Body of pancreas (tissue), 4 donors: ENCODE measurements around the gene RGS8. TPM values are rescaled to one million over a fixed set of nuclear protein-coding genes. Genes with fewer than 3 reads are reported as not detected.

Experiments
- ATAC-seq: fragments of 150-250 bp; one replicate; pipeline ENCODE4 v1.9.1; 2016
- DNase-seq, 4 donors: peaks; one replicate each; pipeline ENCODE4 v3.0.0-alpha.2; 2019
- H3K27ac ChIP-seq, 4 donors: fragments of 200-600 bp; sonication (generic); 1 replicate in 3 of 4; 2 replicates in 1 of 4; pipeline versions ENCODE4 v1.5.1 to v1.6.1; 2016 to 2019; ENCODE audit warnings: mild to moderate bottlenecking in 1 of 4, mixed read lengths in 1 of 4, moderate library complexity in 1 of 4
- H3K27me3 ChIP-seq, 2 donors: fragments of 200-600 bp; sonication (generic); one replicate each; pipeline ENCODE4 v1.6.0; 2016; ENCODE audit warnings: mild to moderate bottlenecking in 1 of 2
- H3K36me3 ChIP-seq, 2 donors: fragments of 200-600 bp; sonication (generic); replicated peaks in 1 of 2; 2 replicates each; pipeline ENCODE4 v1.5.1; 2016; ENCODE audit warnings: low read depth in 2 of 2; ENCODE audit not compliant: insufficient read depth in 1 of 2
- H3K4me1 ChIP-seq: fragments of 200-600 bp; sonication (generic); one replicate; pipeline ENCODE4 v1.6.0; 2016
- H3K4me3 ChIP-seq, 2 donors: fragments of 200-600 bp; sonication (generic); 1 replicate in 1 of 2; 2 replicates in 1 of 2; pipeline ENCODE4 v1.5.1; 2016 to 2019
- H3K9me3 ChIP-seq, 3 donors: fragments of 200-600 bp; sonication (generic); 1 replicate in 2 of 3; 2 replicates in 1 of 3; pipeline ENCODE4 v1.5.1; 2016
- CTCF ChIP-seq, 7 experiments: fragments of 450-650 bp in 4 of 7; fragments of 200-600 bp in 3 of 7; sonication (generic) in 3 of 7; IDR thresholded peaks; one replicate each; pipeline ENCODE4 v1.5.1; 2016 to 2019; ENCODE audit warnings: antibody characterized with exemption in 7 of 7
- POLR2A ChIP-seq, 3 donors: fragments of 450-650 bp; IDR thresholded peaks; one replicate each; pipeline ENCODE4 v1.6.1; 2016; ENCODE audit warnings: antibody characterized with exemption in 3 of 3, mild to moderate bottlenecking in 2 of 3
- WGBS, 2 donors: methylation state at CpG; one replicate each; pipeline ENCODE4 v1.1.5; 2017; 5-methylcytosine and 5-hydroxymethylcytosine counted together
- intact Hi-C: fragments of 100-400 bp; cut with DNase I; formaldehyde crosslinking; loops from one replicate; pipeline ENCODE4 v1.15.1; 2023
- total RNA-seq, 2 donors: library from RNA; depleted of rRNA; stranded (reverse); fragments of >200 nt; gene quantifications; one replicate each; pipeline ENCODE4 v1.1.0, GENCODE V29; 2016

The RGS8 gene
- total RNA-seq, 2 donors from 2014 or later, result not detected

- H3K4me3 ChIP-seq, result no peak overlapping the region
- no peak for TF ChIP-seq CTCF (IDR thresholded peaks at IDR 0.05)
- no peak for TF ChIP-seq POLR2A (IDR thresholded peaks at IDR 0.05)
- intact Hi-C loops, result no loop called here
- no peaks in the 10 kb centered on the region for H3K36me3 ChIP-seq
- no peaks in the 10 kb centered on the region for H3K4me1 ChIP-seq
- H3K27ac ChIP-seq, result no peak overlapping the region
- DNase-seq (no peak), ATAC-seq (no peak)
- 74 to 77% methylated on average over 3 of the region's 3 CpGs for WGBS, 2 donors
- H3K27me3 ChIP-seq, result no peaks in the 10 kb centered on the region
- H3K9me3 ChIP-seq, result no peaks in the 10 kb centered on the region
Measured at GRCh38 chr1:182662956-182663355, 21.4 kb downstream of the RGS8 start.

GRCh38 chr1:182662121-182662890 is 22.1 kb downstream of the RGS8 start:
- Histone ChIP-seq H3K27me3 (no peaks in the 10 kb centered on the region), H3K36me3 (no peaks in the 10 kb centered on the region), H3K27ac (no peak overlapping the region), H3K4me3 (no peak overlapping the region), H3K9me3 (no peaks in the 10 kb centered on the region), H3K4me1 (no peaks in the 10 kb centered on the region)
- 74 to 77% methylated on average over 7 of the region's 7 CpGs for WGBS, 2 donors
- intact Hi-C loops, result no loop called here
- DNase-seq, result no peak
- TF ChIP-seq POLR2A (IDR thresholded peaks at IDR 0.05) (no peak), CTCF (IDR thresholded peaks at IDR 0.05) (no peak)
- no peak for ATAC-seq

- H3K36me3 ChIP-seq, result no peaks in the 10 kb centered on the region
- H3K4me1 ChIP-seq, result no peaks in the 10 kb centered on the region
- intact Hi-C loops, result no loop called here
- no peak for ATAC-seq
- TF ChIP-seq CTCF (IDR thresholded peaks at IDR 0.05) (no peak), POLR2A (IDR thresholded peaks at IDR 0.05) (no peak)
- no peak overlapping the region for H3K27ac ChIP-seq
- no peak overlapping the region for H3K4me3 ChIP-seq
- DNase-seq, result no peak
- no peaks in the 10 kb centered on the region for H3K9me3 ChIP-seq
- no peaks in the 10 kb centered on the region for H3K27me3 ChIP-seq
Measured at GRCh38 chr1:182658055-182658454, 26.3 kb downstream of the RGS8 start.

- no peaks in the 10 kb centered on the region for H3K4me1 ChIP-seq
- no peak for DNase-seq
- WGBS, 2 donors, result 77 to 81% methylated on average over 4 of the region's 4 CpGs
- no peaks in the 10 kb centered on the region for H3K27me3 ChIP-seq
- no peak for TF ChIP-seq CTCF (IDR thresholded peaks at IDR 0.05)
- no peak for TF ChIP-seq POLR2A (IDR thresholded peaks at IDR 0.05)
- H3K4me3 ChIP-seq, result no peak overlapping the region
- intact Hi-C loops, result no loop called here
- H3K27ac ChIP-seq, result no peak overlapping the region
- no peaks in the 10 kb centered on the region for H3K36me3 ChIP-seq
- ATAC-seq, result no peak
- no peaks in the 10 kb centered on the region for H3K9me3 ChIP-seq
Measured at GRCh38 chr1:182656842-182657397, 27.5 kb downstream of the RGS8 start.

GRCh38 chr1:182653986-182654385 is 30.4 kb downstream of the RGS8 start:
- H3K27ac ChIP-seq, result no peak overlapping the region
- H3K36me3 ChIP-seq, result no peaks in the 10 kb centered on the region
- WGBS, 2 donors, result 87 to 88% methylated on average over 2 of the region's 2 CpGs
- H3K4me3 ChIP-seq, result no peak overlapping the region
- no peaks in the 10 kb centered on the region for H3K27me3 ChIP-seq
- DNase-seq, result no peak
- TF ChIP-seq CTCF (IDR thresholded peaks at IDR 0.05) (no peak), POLR2A (IDR thresholded peaks at IDR 0.05) (no peak)
- ATAC-seq, result no peak
- intact Hi-C loops, result no loop called here
- H3K9me3 ChIP-seq, result no peaks in the 10 kb centered on the region
- no peaks in the 10 kb centered on the region for H3K4me1 ChIP-seq
